HAP-1 (cell line): ENCODE data around the gene INPP4B.
"Not testable (repeated sequence)": the region's sequence is repeated elsewhere in the genome, so short reads cannot be mapped to it uniquely, and the experiment has no call there.

Experiments
- DNase-seq, 2 experiments: peaks; one replicate each; pipeline ENCODE4 v3.0.0-alpha.2; 2016 to 2020; ENCODE audit warnings: low spot score in 2 of 2
- H3K27me3 ChIP-seq: fragments of 250-450 bp; sonication (Bioruptor Pico); 2 replicates; pipeline ENCODE4 v1.5.1; 2020; ENCODE audit warnings: low read depth, mild to moderate bottlenecking, moderate library complexity
- H3K36me3 ChIP-seq: fragments of 250-450 bp; sonication (Bioruptor Pico); replicated peaks from 2 replicates; pipeline ENCODE4 v1.5.1; 2020; ENCODE audit warnings: mild to moderate bottlenecking
- H3K4me1 ChIP-seq: fragments of 250-450 bp; sonication (Bioruptor Pico); 2 replicates; pipeline ENCODE4 v1.5.1; 2020; ENCODE audit warnings: mild to moderate bottlenecking
- H3K4me3 ChIP-seq: fragments of 250-450 bp; sonication (Bioruptor Pico); 2 replicates; pipeline ENCODE4 v1.5.1; 2020; ENCODE audit warnings: mild to moderate bottlenecking, moderate library complexity
- H3K9me3 ChIP-seq: fragments of 250-450 bp; sonication (Bioruptor Pico); 2 replicates; pipeline ENCODE4 v1.5.1; 2020; ENCODE audit warnings: mild to moderate bottlenecking, moderate library complexity
- in situ Hi-C: fragments of 300-500 bp; cut with MboI; formaldehyde crosslinking; loops from 3 replicates; pipeline ENCODE4 v1.14.3; 2020; ENCODE audit warnings: low sequenced_read_pairs, inconsistent platforms, mixed read lengths

The INPP4B gene

DNA sequence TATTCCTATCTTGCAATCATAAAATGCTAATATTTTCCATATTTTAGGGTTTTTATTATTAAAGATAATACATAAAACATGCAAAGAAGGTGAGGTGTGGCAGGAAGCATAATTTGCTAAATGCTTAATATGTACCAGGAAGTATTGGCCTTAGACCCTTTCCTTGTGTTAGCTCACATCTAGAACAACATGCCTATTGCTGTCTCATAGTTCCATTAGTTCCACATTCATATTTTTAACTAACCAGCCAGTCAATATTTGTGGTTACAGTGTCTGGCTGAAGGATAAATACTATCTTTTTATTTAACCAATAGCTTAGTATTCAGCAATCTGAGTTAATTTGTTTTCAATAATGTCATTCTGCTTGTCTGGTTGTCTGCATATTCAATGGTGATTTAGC is 432.6 kb downstream of the INPP4B start:
- no peaks in the 10 kb centered on the region for H3K27me3 ChIP-seq
- H3K4me1 ChIP-seq: no peaks in the 10 kb centered on the region
- H3K9me3 ChIP-seq: no peaks in the 10 kb centered on the region
- H3K36me3 ChIP-seq: no peaks in the 10 kb centered on the region
- no peak overlapping the region for H3K4me3 ChIP-seq
- no peak for DNase-seq
- in situ Hi-C loops: no loop called here

- no peaks in the 10 kb centered on the region for H3K27me3 ChIP-seq
- H3K4me1 ChIP-seq: no peaks in the 10 kb centered on the region
- H3K9me3 ChIP-seq: no peaks in the 10 kb centered on the region
- no peak overlapping the region for H3K4me3 ChIP-seq
- in situ Hi-C loops: no loop called here
- no peak for DNase-seq
- H3K36me3 ChIP-seq: no peaks in the 10 kb centered on the region
Measured at GRCh38 chr4:142411993-142412392, 434.1 kb downstream of the INPP4B start.

DNA sequence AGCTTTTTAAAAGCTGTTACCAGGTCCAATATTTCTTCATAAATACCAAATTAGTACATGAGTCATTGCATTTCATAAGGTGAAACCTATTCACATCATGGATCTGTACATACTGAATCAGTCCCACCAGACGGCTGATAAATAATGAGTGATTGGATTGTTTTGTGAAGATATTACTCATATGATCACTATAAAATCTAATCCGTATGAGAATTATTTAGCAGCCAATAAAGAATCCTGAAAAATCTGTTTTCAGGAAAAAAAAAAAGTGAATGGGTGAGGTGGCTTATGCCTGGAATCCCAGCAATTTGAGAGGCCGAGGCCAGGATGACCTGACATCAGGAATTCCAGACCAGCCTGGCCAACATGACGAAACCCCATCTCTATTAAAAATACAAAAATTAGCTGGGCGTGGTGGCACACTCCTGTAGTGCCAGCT is 438.1 kb downstream of the INPP4B start:
- no peak for DNase-seq
- no peaks in the 10 kb centered on the region for H3K36me3 ChIP-seq
- in situ Hi-C loops: no loop called here
- no peaks in the 10 kb centered on the region for H3K9me3 ChIP-seq
- peaks cover 11% of the 10 kb centered on the region for H3K4me1 ChIP-seq
- H3K27me3 ChIP-seq: no peaks in the 10 kb centered on the region; the same call in 1 of the 2 replicates
- H3K4me3 ChIP-seq: no peak overlapping the region

DNA sequence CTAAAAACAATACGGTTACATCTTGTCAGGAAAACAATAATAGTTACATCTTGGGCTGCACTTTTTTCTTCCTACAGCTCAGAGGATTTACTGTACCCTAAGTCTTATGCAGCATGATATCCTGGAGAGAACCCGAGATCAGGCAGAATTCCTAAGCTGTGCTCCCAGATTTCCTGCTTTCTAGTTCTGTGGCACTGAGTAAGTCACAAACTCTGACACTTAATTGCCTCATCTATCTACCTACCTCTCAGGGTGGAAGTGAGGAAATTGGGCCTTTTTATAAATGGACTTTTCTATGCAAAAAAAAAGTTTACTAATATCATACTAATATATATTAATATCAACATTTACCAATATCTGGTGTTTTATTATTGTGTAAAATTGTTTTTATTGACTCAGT is 438.5 kb downstream of the INPP4B start:
- peaks cover 11% of the 10 kb centered on the region for H3K4me1 ChIP-seq
- no peak for DNase-seq
- H3K4me3 ChIP-seq: no peak overlapping the region
- in situ Hi-C loops: no loop called here
- H3K36me3 ChIP-seq: no peaks in the 10 kb centered on the region
- H3K27me3 ChIP-seq: no peaks in the 10 kb centered on the region; the same call in 1 of the 2 replicates
- H3K9me3 ChIP-seq: no peaks in the 10 kb centered on the region

- in situ Hi-C loops: no loop called here
- Histone ChIP-seq H3K4me3 (no peak overlapping the region), H3K27me3 (no peaks in the 10 kb centered on the region; the same call in 1 of the 2 replicates), H3K36me3 (no peaks in the 10 kb centered on the region), H3K9me3 (no peaks in the 10 kb centered on the region), H3K4me1 (peaks cover 11% of the 10 kb centered on the region)
- DNase-seq: no peak
Measured at GRCh38 chr4:142406917-142407501, 439.1 kb downstream of the INPP4B start.

DNA sequence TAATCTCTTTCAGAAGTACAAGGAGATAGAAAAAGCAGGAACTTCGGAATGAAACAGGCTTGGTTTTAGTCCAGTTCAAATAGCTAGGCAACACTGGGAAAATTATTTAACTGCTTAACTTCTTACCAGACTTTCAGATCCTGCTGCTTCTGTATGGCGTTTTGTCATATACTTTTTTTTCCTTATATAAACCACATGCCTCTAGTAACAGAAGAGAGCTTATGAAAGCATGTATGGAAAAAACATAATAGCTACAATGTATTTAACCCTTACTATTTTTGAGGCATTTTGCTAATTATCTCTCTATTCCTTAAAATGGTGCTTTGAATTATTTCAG is 439.6 kb downstream of the INPP4B start:
- peaks cover 11% of the 10 kb centered on the region for H3K4me1 ChIP-seq
- H3K9me3 ChIP-seq: no peaks in the 10 kb centered on the region
- H3K36me3 ChIP-seq: no peaks in the 10 kb centered on the region
- no peaks in the 10 kb centered on the region; the same call in 1 of the 2 replicates for H3K27me3 ChIP-seq
- no peak for DNase-seq
- in situ Hi-C loops: no loop called here
- no peak overlapping the region for H3K4me3 ChIP-seq

- Histone ChIP-seq H3K36me3 (no peaks in the 10 kb centered on the region), H3K4me1 (peaks cover 11% of the 10 kb centered on the region), H3K27me3 (no peaks in the 10 kb centered on the region; the same call in 1 of the 2 replicates), H3K9me3 (no peaks in the 10 kb centered on the region), H3K4me3 (no peak overlapping the region)
- in situ Hi-C loops: no loop called here
- peak; percentile 4 to 7 for DNase-seq
Measured at GRCh38 chr4:142405695-142406498, 440.2 kb downstream of the INPP4B start.

- in situ Hi-C loops: no loop called here
- DNase-seq: peak in 1 of 2 experiments; percentile 25
- no peaks in the 10 kb centered on the region for H3K36me3 ChIP-seq
- no peaks in the 10 kb centered on the region; the same call in 1 of the 2 replicates for H3K27me3 ChIP-seq
- peaks cover 11% of the 10 kb centered on the region for H3K4me1 ChIP-seq
- H3K9me3 ChIP-seq: no peaks in the 10 kb centered on the region
- 0 out of 2 replicates have a peak overlapping the region, but pooled peaks have one; percentile 5 for H3K4me3 ChIP-seq
Measured at GRCh38 chr4:142405021-142405694, 440.9 kb downstream of the INPP4B start.

GRCh38 chr4:142404191-142404611 is 441.9 kb downstream of the INPP4B start:
- in situ Hi-C loops: no loop called here
- Histone ChIP-seq H3K4me3 (no peak overlapping the region), H3K9me3 (no peaks in the 10 kb centered on the region), H3K27me3 (no peaks in the 10 kb centered on the region; the same call in 1 of the 2 replicates), H3K4me1 (peaks cover 11% of the 10 kb centered on the region), H3K36me3 (no peaks in the 10 kb centered on the region)
- no peak for DNase-seq

DNA sequence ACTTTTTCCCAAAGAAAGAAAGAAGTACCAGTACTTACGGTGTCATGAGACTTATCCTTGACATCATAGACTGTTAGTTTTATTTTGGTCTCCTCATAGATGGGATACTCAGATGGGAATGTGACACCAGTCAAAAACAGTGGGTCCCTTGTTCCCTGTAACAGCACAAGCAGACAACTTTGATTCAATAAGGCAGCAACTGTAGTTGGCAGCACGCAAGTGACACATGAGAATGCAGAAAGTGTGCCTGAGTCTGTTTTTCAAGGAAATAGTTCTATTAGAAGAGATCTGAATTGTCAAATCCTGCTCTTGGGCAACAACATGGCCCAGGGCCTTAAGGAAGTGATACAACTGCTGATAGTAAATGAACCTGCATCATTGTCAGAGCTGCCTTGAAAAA is 443.2 kb downstream of the INPP4B start:
- in situ Hi-C loops: no loop called here
- no peak overlapping the region for H3K4me3 ChIP-seq
- peaks cover 11% of the 10 kb centered on the region for H3K4me1 ChIP-seq
- no peaks in the 10 kb centered on the region for H3K9me3 ChIP-seq
- no peak for DNase-seq
- H3K27me3 ChIP-seq: no peaks in the 10 kb centered on the region; the same call in 1 of the 2 replicates
- no peaks in the 10 kb centered on the region for H3K36me3 ChIP-seq

GRCh38 chr4:142402156-142402555 is 443.9 kb downstream of the INPP4B start:
- no peak overlapping the region for H3K4me3 ChIP-seq
- no peaks in the 10 kb centered on the region; the same call in 1 of the 2 replicates for H3K27me3 ChIP-seq
- in situ Hi-C loops: no loop called here
- H3K4me1 ChIP-seq: peaks cover 11% of the 10 kb centered on the region
- no peaks in the 10 kb centered on the region for H3K36me3 ChIP-seq
- H3K9me3 ChIP-seq: no peaks in the 10 kb centered on the region
- no peak for DNase-seq

- DNase-seq, H3K4me1 ChIP-seq, H3K4me3 ChIP-seq, H3K27me3 ChIP-seq, H3K36me3 ChIP-seq, H3K9me3 ChIP-seq, in situ Hi-C loops: not testable (repeated sequence)
Measured at GRCh38 chr4:142397364-142397991, 448.6 kb downstream of the INPP4B start.

DNA sequence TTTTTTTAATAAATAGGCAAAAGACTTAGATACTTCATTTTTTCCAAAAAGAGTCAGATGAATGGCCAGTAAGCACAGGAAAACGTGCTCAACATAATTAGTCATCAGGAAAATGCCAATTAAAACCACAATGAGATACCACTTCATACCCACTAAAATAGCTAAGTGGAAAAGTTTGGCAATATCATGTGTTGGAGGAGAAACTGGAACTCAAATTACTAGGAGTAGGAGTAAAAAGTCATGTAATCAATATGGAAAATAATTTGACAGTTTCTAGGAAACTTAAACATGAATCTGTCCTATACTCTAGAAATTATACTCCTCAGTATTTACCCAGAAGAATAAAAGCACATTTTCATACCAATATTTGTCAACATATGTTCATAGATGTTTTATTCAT is 449.8 kb downstream of the INPP4B start:
- Histone ChIP-seq H3K4me1 (no peaks in the 10 kb centered on the region), H3K27me3 (no peaks in the 10 kb centered on the region), H3K9me3 (no peaks in the 10 kb centered on the region), H3K4me3 (no peak overlapping the region), H3K36me3 (no peaks in the 10 kb centered on the region)
- DNase-seq: no peak
- in situ Hi-C loops: no loop called here
